ENCODE data around the gene PTPRD.

Gene PTPRD

GRCh38 chr9:9961487-9961886 is 651.3 kb downstream of the PTPRD start (continued):
- TF ChIP-seq ZBTB1 (tag by site-specific recombination; IDR thresholded peaks at IDR 0.05) (no peak), ZNF518A (tag by site-specific recombination; conservative IDR thresholded peaks at IDR 0.05; ENCODE audit: low read depth) (no peak), ZNF24 (tag by site-specific recombination; IDR thresholded peaks at IDR 0.05) (no peak), ZNF639 (tag by site-specific recombination; IDR thresholded peaks at IDR 0.05) (no peak), ZXDB (tag by site-specific recombination; IDR thresholded peaks at IDR 0.05) (no peak), ZNF157 (tag by site-specific recombination; IDR thresholded peaks at IDR 0.05) (no peak)

GRCh38 chr9:9951556-9952160 is 661.1 kb downstream of the PTPRD start:
- POLR2A ChIA-PET, result no interaction called here
- Histone ChIP-seq H3K36me3 (ENCODE audit: control insufficient read depth in 2 of 2, insufficient read depth in 1 of 2, low read length in 2 of 2) (no peaks in the 10 kb centered on the region), H3K4me1 (ENCODE audit: control insufficient read depth, insufficient read depth, low read length) (no peaks in the 10 kb centered on the region), H3K27ac (ENCODE audit: extremely low read depth, low read depth, low read length) (no peak overlapping the region), H3K4me3 (ENCODE audit: low read depth, low read length) (no peak overlapping the region), H3K9me3 (ENCODE audit: control insufficient read depth, insufficient read depth, low read depth, low read length) (no peaks in the 10 kb centered on the region)
- TF ChIP-seq ZNF404 (tag by site-specific recombination; IDR thresholded peaks at IDR 0.05) (no peak), ZNF302 (tag by site-specific recombination; IDR thresholded peaks at IDR 0.05; ENCODE audit: low read depth) (no peak), KLF16 (tag by site-specific recombination; IDR thresholded peaks at IDR 0.05) (no peak), ZNF473 (tag by site-specific recombination; IDR thresholded peaks at IDR 0.05) (no peak), ZNF596 (tag by site-specific recombination; IDR thresholded peaks at IDR 0.05) (no peak), ELK4 (IDR thresholded peaks at IDR 0.05; ENCODE audit: borderline replicate concordance, low read depth, low read length) (no peak)
- TF ChIP-seq, protein P1, sequence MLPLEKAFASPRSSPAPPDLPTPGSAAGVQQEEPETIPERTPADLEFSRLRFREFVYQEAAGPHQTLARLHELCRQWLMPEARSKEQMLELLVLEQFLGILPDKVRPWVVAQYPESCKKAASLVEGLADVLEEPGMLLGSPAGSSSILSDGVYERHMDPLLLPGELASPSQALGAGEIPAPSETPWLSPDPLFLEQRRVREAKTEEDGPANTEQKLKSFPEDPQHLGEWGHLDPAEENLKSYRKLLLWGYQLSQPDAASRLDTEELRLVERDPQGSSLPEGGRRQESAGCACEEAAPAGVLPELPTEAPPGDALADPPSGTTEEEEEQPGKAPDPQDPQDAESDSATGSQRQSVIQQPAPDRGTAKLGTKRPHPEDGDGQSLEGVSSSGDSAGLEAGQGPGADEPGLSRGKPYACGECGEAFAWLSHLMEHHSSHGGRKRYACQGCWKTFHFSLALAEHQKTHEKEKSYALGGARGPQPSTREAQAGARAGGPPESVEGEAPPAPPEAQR (tag by site-specific recombination; IDR thresholded peaks at IDR 0.05), result no peak
- CTCF ChIA-PET, result no interaction called here

DNA sequence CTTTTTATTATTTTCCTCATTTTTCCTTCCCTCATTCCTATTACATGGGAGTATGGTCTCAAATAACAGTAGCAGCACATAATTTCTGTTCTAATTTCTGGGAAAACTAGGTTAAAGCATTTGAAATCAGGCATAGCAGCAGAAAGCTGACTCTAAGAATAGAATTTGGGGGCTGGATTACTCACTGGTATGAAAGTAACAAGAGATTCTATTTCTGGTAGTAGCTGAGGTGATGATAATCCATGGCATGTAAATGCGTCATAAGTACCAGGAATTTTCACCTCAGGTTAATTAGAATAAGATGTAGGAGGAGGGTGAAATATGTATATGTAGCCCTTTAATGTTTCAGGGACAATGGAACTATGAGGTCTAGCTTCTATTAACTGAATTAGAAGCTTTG is 662.0 kb downstream of the PTPRD start:
- ChIA-PET CTCF (interaction anchor here (0.5 kb wide), 1 partner anchor 8 kb away, joined by 3 read pairs; no protein-coding TSS in a partner anchor), POLR2A (no interaction called here)
- Histone ChIP-seq H3K4me3 (ENCODE audit: low read depth, low read length) (no peak overlapping the region), H3K4me1 (ENCODE audit: control insufficient read depth, insufficient read depth, low read length) (no peaks in the 10 kb centered on the region), H3K36me3 (ENCODE audit: control insufficient read depth in 2 of 2, insufficient read depth in 1 of 2, low read length in 2 of 2) (no peaks in the 10 kb centered on the region), H3K27ac (ENCODE audit: extremely low read depth, low read depth, low read length) (no peak overlapping the region), H3K9me3 (ENCODE audit: control insufficient read depth, insufficient read depth, low read depth, low read length) (no peaks in the 10 kb centered on the region)
- TF ChIP-seq KLF17 (tag by site-specific recombination; IDR thresholded peaks at IDR 0.05) (no peak), ZBTB7A (tag by site-specific recombination; IDR thresholded peaks at IDR 0.05; ENCODE audit: low read depth) (no peak), KLF7 (tag by site-specific recombination; IDR thresholded peaks at IDR 0.05; ENCODE audit: borderline replicate concordance) (no peak), ZNF132 (tag by site-specific recombination; IDR thresholded peaks at IDR 0.05; ENCODE audit: borderline replicate concordance) (no peak), ZNF529 (tag by site-specific recombination; IDR thresholded peaks at IDR 0.05; ENCODE audit: insufficient replicate concordance) (no peak)
- TF ChIP-seq, protein P2, sequence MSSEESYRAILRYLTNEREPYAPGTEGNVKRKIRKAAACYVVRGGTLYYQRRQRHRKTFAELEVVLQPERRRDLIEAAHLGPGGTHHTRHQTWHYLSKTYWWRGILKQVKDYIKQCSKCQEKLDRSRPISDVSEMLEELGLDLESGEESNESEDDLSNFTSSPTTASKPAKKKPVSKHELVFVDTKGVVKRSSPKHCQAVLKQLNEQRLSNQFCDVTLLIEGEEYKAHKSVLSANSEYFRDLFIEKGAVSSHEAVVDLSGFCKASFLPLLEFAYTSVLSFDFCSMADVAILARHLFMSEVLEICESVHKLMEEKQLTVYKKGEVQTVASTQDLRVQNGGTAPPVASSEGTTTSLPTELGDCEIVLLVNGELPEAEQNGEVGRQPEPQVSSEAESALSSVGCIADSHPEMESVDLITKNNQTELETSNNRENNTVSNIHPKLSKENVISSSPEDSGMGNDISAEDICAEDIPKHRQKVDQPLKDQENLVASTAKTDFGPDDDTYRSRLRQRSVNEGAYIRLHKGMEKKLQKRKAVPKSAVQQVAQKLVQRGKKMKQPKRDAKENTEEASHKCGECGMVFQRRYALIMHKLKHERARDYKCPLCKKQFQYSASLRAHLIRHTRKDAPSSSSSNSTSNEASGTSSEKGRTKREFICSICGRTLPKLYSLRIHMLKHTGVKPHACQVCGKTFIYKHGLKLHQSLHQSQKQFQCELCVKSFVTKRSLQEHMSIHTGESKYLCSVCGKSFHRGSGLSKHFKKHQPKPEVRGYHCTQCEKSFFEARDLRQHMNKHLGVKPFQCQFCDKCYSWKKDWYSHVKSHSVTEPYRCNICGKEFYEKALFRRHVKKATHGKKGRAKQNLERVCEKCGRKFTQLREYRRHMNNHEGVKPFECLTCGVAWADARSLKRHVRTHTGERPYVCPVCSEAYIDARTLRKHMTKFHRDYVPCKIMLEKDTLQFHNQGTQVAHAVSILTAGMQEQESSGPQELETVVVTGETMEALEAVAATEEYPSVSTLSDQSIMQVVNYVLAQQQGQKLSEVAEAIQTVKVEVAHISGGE (tag by site-specific recombination; conservative IDR thresholded peaks at IDR 0.05; ENCODE audit: low read depth), result no peak
